ENCODE data around the gene FBXO34.

FBXO34 gene

GRCh38 chr14:55272922-55273321, 1.7 kb downstream of the FBXO34 start:
- no peak for DNase-seq (ENCODE audit: low spot score)

- no peak for DNase-seq (ENCODE audit: low spot score)
Measured at GRCh38 chr14:55274146-55274545, 2.9 kb downstream of the FBXO34 start.

- no peak for DNase-seq (ENCODE audit: low spot score)
Measured at GRCh38 chr14:55274751-55275150, 3.5 kb downstream of the FBXO34 start.

GRCh38 chr14:55276736-55277135, 5.5 kb downstream of the FBXO34 start:
- DNase-seq (ENCODE audit: low spot score) = no peak

GRCh38 chr14:55277972-55278740, 6.9 kb downstream of the FBXO34 start:
- peak; percentile 17 for DNase-seq (ENCODE audit: low spot score)

- DNase-seq (ENCODE audit: low spot score) = no peak
Measured at GRCh38 chr14:55279384-55279783, 8.2 kb downstream of the FBXO34 start.

- no peak for DNase-seq (ENCODE audit: low spot score)
Measured at GRCh38 chr14:55281316-55281839, 10.2 kb downstream of the FBXO34 start.

- DNase-seq (ENCODE audit: low spot score) = no peak
Measured at GRCh38 chr14:55285048-55285652, 13.9 kb downstream of the FBXO34 start.

- no peak for DNase-seq (ENCODE audit: low spot score)
Measured at GRCh38 chr14:55288439-55288838, 17.2 kb downstream of the FBXO34 start.

GRCh38 chr14:55291480-55292081, 20.4 kb downstream of the FBXO34 start:
- DNase-seq (ENCODE audit: low spot score) = no peak

GRCh38 chr14:55294603-55295002, 23.4 kb downstream of the FBXO34 start:
- no peak for DNase-seq (ENCODE audit: low spot score)

GRCh38 chr14:55297611-55298499, 26.6 kb downstream of the FBXO34 start:
- peak; percentile 40 for DNase-seq (ENCODE audit: low spot score)

GRCh38 chr14:55298500-55298822, 27.2 kb downstream of the FBXO34 start:
- DNase-seq (ENCODE audit: low spot score) = no peak

GRCh38 chr14:55301437-55302121, 30.4 kb downstream of the FBXO34 start:
- DNase-seq (ENCODE audit: low spot score) = peak; percentile 17

- DNase-seq (ENCODE audit: low spot score) = no peak
Measured at GRCh38 chr14:55302367-55303124, 31.3 kb downstream of the FBXO34 start.

- no peak for DNase-seq (ENCODE audit: low spot score)
Measured at GRCh38 chr14:55303125-55303499, 31.9 kb downstream of the FBXO34 start.

- DNase-seq (ENCODE audit: low spot score) = no peak
Measured at GRCh38 chr14:55303691-55304145, 32.5 kb downstream of the FBXO34 start.

GRCh38 chr14:55306938-55307589, 35.8 kb downstream of the FBXO34 start:
- no peak for DNase-seq (ENCODE audit: low spot score)

GRCh38 chr14:55309154-55309553, 37.9 kb downstream of the FBXO34 start:
- no peak for DNase-seq (ENCODE audit: low spot score)

GRCh38 chr14:55309761-55310365, 38.6 kb downstream of the FBXO34 start:
- no peak for DNase-seq (ENCODE audit: low spot score)
